NCI-H2196 (cell line): Measurements from ENCODE around the gene DOCK6.

Experiments
- DNase-seq: peaks from one replicate; lab custom pipeline; 2025; ENCODE audit not compliant: unreplicated experiment; lab: John Stamatoyannopoulos, UW

Gene DOCK6

DNA sequence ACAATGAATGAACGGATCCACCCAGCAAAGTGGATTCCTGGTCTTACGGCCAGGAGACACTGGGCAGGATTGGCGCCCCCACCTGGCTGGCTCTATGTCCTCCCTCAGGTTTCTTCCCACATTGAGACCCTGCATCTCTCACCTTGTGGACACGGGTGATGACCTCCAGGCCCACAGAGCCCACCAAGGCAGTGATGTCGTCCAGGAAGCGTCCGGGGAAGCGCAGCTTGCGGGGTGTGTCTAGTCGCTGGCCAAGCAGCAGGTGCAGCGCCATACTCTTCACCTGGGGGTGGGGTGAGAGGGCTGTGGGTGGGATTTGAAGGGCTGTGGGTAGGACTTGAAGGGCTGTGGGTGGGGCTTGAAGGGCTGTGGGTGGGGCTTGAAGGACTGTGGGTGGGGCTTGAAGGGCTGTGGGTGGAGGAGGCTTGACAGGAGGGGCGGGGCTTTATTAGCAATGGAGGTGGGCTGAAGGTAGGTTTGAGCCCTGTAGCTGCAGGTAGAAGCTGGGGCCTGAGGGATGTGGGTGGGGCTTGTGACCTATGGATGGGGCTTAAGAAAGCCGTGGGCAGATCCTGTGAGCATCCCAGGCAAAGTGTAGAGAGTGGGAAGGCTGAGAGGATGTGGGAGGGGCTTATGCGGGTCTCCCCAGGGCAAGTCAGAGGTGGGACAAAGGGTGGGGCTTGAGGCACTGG is 35.0 kb downstream of the DOCK6 start:
- DNase-seq, result no peak

DNA sequence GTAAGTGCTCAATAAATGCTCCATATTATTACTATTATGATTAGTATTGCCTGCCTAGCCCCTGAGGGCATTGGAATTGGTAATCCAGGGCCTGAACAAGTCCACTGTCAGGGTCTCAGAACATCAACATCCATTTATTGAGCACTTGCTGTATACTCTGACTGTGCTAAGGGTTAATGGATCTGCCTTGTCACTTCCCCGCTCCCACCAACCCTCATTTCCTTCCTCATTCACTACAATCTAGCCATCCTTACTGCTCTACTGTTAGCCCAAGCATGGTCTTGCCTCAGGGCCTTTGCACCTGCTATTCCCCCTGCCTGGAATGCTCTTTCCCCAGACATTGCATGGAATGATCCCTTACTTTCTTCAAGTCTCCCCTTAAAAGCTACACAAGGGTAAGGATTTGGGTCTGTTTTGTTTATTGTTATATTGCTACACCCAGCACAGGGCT is 35.6 kb downstream of the DOCK6 start:
- DNase-seq, result no peak

DNA sequence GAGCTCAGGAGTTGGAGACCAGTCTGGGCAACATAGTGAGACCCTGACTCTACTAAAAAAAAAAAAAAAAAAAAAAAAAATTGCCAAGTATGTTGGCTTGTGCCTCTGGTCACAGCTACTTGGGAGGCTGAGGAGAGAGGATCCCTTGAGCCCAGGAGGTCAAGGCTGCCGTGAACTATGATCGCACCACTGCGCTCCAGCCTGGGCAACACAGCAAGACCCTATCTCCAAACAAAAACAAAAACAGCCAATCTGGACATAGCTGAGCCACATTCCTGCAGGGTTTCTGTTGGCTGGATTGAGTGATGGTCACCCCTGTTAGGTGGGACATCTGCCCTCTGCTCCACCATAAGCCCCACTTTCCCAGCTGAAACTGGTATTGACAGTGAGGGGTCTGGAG is 36.5 kb downstream of the DOCK6 start:
- no peak for DNase-seq

DNA sequence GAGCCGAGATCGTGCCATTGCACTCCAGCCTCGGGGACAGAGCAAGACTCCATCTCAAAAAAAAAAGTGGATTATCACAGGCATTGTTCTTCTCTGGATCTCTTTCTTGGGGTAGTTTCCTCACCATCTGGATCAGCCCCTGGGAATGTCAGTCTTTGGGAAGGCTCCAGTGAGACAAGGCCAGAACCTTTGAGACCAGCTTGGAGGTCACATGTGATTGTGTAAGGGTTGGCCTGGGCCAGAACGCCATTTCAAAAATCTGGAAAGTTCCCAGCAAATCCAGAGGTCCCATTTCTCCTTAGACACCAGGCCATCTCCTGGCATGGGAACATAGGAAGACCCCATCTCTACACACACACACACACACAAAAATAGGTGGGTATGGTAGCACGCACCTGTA is 37.2 kb downstream of the DOCK6 start:
- DNase-seq, result no peak

DNA sequence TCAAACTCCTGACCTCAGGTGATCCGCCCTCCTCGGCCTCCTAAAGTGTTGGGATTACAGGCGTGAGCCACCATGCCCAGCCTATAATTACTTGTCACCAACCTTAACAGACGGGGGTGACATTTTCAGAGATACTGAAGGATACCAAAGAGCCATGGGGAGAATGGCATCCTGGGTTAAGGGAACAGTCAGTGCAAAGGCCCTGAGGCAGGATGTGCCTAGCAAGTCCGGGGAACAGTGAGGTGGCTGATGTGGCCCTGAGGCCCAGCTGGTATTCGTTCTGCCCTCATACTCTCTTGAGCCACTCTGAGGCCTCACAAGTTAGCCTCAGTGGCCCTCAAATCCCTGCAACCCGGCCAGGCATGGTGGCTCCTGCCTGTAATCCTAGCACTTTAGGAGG is 37.9 kb downstream of the DOCK6 start:
- DNase-seq, result no peak

DNA sequence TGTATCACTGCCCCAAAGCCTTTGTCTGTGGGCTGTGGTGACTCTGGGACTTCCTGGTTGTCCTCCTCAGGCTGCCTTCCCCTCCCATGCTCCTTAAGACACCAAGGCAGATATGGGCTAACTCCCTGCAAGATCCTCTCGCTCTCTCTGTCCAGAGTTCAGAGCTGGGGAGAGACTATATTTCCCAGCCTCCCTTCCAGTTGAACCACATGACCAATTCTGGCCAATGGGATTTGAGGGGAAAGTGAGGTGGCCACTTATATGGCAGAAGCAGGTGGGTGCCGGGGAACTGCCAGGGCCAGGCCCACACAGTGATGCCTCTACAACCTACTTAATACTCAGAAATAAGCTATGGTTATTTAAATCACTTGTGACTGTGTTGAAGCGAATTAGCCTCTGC is 39.1 kb downstream of the DOCK6 start:
- DNase-seq, result no peak

DNA sequence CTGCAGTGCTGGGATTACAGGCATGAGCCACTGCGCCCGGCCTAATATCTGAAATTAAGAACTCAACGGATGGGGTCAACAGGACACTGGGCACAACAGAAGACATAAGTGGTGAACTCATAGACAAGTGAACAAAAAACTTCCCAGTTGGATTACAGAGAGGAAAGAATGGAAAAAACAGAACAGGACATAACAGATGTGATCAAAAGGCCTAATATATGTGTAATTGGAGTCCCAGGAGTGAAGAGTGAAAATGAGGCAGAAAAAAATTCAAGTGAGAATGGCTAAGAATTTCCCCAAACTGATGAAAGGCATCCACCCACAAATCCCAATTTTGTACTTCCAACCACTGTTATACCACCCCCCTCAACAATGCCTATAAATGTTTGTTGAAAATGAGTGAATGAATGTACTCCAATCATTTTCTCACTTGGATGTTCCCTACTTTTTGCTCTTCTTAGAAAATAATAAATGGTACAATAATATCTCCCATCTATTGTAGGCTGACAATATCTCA is 41.2 kb downstream of the DOCK6 start:
- no peak for DNase-seq

DNA sequence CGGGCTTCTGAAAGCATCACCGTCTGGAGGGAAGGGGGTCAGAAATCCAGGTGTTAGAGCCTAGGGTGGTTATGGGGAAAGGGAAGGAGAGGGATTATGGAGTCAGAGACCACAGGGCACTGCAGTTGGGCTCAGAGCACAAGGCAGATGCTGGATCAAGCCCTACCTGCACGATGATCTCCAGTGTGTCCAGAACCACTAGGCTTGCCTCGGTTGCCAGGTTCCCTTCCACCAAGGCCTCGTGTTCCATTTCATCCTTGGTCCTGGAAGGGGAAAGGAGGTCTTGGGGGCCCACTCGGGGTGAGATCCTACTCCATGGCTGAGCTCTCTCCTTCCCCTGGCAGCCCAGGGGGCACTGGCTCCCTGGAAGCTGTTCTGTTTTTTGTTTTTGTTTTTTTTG is 47.9 kb downstream of the DOCK6 start:
- no peak for DNase-seq

DNA sequence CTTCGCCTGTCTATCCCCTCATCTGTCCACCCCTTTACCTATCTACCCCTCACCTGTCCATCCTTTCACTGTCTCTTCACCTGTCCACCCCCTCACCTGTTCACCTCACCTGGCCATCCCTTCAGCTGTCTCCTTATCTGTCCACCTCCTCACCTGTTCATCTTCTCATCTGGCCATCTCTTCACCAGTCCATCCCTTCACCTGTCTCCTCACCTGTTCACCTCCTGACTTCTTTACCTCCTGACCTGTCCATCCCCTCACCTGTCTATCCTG is 51.7 kb downstream of the DOCK6 start:
- no peak for DNase-seq

DNA sequence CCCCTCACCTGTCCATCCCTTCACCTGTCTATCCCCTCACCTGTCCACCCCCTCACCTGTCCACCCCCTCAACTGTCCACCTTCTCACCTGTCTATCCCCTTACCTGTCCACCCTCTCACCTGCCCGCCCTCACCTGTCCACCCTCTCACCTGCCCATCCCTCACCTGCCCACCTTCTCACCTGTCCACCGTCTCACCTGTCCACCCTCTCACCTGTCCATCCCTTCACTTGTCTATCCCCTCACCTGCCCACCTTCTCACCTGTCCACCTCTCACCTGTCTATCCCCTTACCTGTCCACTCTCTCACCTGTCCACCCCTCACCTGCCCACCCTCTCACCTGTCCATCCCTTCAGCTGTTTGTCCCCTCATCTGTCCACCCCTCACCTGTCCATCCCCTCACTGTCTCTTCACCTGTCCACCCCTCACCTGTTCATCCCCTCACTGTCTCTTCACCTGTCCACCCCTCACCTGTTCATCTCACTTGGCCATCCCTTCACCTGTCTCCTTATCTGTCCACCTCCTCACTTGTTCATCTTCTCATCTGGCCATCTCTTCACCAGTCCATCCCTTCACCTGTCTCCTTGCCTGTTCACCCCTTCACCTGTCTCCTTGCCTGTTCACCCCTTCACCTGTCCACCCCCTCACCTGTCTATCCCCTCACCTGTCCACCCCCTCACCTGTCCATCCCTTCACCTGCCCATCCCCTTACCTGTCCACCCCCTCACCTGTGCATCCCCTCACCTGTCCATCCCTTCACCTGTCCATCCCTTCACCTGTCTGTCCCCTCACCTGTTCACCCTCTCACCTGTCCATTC is 52.3 kb downstream of the DOCK6 start:
- DNase-seq, result no peak

DNA sequence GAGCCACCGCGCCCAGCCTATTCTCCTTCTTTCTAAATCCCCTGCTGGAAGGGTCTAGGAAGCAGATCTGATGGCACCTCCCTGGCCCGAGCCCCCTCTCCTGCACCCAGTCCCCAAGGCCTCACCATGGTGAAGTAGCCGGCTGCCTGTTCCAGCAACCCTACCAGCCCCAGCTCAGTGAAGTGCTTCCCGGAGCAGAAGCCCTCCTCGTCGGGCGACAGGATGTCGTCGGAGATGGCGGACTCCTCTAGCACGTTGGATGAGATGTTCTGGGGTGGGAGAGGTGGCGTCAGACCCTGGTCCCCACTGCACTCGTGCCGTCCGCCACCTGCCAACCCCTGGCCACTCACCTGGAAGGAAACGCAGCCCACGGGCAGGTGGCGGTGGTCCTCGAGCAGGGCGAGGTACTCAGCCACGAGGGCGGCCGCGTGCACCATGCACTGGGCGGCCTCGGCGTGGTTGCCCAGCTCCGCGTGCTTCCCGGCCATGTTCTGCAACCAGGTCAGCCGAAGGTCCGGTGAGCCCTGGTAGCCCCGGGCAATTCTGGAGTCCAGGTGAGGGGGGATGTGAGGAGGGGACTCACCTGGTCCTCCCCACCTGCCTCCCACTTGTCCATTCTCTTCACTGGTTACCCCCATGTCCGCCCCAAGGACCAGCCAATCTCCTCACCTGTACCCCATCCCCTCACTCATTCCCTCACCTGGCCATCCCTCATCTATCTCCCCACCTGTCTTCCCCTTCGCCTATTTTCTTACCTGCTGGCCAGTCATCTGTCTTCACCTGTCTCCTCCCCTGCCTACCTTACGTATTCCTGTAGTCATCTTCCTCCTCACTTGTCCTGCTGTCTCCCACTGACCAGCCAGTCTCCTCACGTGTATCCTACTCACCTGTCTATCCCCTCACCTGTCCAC is 53.5 kb downstream of the DOCK6 start:
- no peak for DNase-seq

DNA sequence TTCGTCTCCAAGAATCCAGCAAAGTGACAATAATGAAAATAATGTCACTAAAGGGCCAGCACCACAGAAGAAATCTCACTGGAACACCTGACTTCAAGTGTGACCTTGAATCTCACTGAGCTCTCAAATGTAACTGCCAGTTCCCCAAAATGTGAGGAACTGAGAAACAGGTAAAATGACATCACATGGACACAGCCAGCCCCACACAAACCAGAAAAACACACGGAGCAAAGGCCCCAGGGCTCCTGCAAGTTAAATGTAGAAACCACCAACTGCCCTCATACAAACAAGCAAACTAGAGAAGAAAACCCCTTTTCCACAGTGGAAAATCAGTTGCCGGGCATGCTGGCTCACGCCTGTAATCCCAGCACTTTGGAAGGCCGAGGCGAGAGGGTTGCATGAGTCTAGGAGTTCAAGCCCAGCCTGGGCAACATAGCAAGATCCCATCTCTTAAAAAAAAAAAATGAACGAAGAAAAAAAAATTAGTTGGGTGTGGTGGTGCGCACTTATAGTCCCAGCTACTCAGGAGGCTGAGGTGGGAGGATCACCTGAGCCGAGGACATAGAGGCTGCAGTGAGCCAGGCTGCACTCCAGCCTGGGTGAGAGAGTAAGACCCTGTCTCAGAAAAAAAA is 56.3 kb downstream of the DOCK6 start:
- no peak for DNase-seq

DNA sequence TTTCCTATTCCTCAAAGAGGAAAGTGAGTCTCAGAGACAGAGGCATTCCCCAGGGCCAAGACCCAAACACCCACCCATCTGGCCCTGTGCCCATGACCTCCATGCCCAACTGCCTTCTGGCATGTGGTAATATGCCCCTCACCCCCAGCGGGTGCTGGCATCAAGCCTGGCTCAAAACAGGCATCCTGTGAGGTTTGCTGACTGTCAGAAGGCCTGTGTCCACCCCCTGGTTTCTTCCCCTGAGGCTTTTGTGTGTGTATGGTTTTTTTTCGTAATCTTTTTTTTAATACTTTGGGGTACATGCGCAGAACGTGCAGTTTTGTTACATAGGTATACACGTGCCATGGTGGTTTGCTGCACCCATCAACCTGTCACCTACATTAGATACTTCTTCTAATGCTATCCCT is 57.4 kb downstream of the DOCK6 start:
- DNase-seq, result no peak

DNA sequence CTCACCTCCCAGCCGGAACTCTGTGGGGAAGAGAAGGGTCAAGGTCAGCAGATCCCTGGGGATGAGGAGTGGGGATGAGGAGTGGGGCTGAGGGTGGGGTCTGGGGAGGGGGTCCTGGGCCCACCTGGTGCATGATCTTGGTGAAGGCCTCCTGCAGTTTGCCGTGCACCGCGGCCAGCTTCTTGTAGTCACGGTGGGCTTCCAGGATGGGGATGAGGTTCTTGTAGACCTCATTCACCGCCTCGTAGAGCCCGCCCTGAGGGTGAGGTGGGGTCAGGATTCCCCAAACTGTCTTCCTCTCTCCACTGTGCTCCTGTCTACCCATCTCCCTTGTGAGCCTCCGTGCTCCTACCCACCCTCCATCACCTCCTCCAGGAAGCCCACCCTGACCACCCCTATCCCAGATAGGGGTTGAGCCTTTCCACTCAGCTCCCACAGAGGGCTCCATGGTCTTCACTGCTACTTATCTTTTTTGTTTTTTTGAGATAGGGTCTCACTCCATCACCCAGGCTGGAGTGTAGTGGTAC is 58.2 kb downstream of the DOCK6 start:
- no peak for DNase-seq

DNA sequence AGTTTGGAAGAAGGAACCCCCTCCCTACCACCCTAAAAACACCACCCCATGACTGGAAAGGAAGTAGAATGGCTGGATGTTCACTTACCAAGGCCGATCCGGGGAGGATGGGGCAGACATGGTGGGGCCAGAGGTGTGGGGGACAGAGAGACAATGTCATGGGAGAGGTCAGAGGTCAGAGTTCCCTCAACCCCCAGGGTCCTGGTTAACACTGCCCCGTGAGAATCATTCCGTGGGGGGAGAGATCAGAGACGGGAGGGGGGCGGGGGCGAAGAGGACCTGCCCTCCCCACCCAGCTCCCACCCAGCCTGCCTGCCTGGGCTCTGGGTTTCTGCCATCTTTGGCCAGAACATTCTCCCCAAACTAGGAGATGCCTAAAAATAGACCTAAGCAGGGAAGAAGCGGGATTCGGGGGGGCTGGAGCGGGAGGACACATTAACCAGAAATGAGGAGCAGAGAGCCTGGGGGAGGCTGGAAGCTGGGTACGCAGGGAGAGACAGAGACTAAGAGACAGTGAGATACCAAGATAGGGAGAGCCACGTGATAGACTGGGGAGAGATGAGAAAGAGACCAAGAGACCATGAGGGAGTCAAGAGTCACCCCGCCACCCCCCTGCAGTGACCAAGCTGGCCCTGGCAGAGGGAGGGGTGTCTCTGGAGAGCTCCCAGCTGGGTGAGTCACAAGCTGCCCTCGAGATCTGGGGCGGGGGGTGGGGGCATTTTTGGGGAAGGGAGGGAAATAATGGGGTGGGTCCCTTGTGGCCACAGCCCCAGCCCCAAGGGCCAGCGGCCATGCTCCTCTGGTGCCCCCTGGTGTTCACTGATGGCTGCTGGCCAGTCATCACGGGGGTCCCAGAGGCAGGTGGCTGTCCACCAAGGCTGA is 58.9 kb downstream of the DOCK6 start:
- DNase-seq, result peak; percentile 50

DNA sequence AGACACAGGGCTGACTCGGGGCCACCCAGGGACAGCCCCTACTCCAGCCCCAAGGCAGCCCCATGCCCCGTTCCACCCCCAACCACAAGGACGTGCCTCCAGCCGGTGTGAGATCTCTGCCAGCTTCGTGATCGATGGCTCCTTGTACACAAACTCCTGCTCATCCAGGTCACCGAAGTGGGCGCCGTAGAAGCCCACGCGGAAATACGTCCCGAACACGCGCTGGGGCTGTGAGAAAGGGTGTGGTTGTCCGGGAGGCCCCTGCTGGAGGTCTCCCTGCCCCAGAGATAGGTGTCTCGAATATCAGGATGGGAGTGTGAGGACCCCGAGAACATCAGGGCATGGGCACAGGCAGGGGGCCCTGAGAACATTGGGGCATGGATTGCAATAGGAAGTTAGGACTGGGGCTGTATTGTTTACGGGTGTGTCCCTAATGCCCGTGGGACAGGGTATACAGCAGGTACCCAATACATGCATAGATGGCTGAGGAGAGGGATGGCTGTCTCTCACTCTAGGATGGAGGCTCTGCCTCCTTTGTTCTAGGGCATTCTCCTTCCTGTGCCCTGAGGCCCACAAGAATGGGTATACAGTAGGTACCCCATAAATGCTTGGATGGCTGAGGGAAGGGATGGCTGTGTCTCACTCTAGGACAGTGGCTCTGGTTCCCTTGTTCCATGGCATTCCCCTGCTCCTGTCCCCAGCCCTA is 59.7 kb downstream of the DOCK6 start:
- no peak for DNase-seq

DNA sequence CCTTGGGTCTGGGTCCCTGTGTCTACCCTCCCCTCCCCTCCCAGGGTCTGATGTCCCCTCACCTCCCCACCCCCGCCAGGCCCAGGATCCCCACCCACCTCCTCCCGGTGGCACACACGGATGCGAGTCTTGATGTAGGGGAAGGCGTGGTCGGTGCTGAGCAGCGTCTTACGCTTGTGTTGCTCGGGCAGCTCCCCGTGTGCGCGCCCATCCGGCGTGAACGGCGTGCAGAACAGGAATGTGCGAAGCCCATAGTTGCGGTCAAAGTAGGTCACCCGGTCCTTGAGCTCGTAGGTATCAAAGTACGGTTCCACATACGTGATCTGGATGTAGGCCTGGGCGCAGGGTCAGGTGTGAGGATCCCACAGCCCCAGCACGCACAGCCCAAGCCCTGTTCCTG is 60.5 kb downstream of the DOCK6 start:
- DNase-seq, result no peak

DNA sequence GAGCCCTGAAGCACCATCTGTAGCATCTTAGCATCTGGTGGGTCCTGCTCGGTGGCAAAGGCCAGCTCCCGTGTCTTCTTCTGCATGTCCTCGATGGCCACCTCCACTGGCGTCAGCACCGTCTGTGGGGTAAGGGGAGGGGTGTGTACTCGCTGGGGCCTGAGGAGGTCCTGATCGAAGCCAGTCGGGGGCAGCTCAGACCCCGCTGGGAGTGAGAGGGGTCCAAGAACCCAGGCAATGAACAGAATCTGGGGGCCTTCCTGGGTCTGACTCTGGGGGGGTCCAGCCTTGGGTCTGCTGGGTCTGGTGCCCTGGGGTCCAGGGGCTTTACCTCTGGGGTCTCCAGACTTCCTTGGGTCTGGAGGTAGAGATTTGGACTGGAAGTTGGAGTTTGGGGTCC is 61.4 kb downstream of the DOCK6 start:
- no peak for DNase-seq

DNA sequence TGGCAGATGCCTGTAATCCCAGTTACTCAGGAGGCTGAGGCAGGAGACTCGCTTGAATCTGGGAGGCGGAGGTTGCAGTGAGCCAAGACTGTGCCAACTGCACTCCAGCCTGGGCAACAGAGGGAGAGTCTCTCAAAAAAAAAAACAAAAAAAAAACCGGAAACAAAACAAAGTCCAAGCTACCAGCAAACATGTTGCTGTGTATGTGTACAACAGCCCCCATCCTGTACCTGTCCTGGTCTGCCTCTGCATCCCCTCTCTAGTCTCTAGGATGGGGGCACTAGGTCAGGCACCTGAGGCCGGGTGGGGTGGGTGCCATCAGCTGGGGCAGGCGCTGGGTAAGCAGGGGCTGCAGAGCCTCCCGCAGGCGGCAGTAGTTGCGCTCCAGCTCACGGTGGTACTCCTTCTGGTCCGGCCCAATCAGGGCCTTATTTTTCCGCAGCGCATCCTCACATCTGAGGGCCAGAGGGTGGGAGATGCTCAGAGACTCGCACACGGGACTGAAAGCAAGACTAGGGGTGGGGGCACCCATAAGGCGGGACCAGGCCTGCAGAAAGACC is 62.2 kb downstream of the DOCK6 start:
- no peak for DNase-seq
